NCI-H2107 treated with DMSO at 0.1 percent for 48 hours (cell line): ENCODE data around the gene PHLDB3.
"Not testable (repeated sequence)": the region's sequence is repeated elsewhere in the genome, so short reads cannot be mapped to it uniquely, and the experiment has no call there.

Source experiments
- DNase-seq: peaks from one replicate; lab custom pipeline; 2025; ENCODE audit not compliant: unreplicated experiment; lab: John Stamatoyannopoulos, UW

PHLDB3 gene

DNA sequence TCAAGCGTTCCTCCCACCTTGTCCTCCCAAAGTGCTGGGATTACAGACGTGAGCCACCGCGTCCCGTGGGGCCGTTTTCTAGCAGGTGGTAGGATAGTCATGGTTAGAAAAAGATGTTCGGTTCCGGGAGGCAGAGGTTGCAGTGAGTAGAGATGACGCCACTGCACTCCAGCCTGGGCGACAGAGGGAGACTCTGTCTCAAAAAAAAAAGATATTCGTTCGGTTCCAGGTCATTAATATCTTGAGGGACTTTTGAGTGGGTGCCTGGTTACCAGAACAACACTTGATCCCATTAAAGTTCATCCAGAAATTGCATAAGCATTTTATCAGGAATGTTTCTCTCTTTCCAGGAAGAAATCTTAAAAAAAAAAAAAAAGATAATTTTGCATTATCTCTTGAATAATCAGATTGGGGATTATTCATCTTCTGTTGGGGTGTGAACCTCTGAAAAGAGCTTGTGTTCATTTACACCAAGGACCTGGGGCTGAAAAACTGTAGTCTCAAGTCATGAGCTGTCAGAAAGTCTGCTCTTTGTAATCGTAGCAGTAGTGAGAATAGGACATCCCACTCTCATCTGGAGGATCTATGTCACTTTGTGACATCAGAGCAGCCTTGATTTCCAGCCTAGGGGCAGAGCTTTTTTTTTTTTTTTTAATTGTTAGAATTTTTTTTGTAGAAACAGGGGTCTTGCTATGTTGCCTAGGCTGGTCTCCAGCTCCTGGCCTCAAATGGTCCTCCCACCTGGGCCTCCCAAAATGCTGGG, 23.5 kb upstream of the PHLDB3 start:
- peak; percentile 42 for DNase-seq

DNA sequence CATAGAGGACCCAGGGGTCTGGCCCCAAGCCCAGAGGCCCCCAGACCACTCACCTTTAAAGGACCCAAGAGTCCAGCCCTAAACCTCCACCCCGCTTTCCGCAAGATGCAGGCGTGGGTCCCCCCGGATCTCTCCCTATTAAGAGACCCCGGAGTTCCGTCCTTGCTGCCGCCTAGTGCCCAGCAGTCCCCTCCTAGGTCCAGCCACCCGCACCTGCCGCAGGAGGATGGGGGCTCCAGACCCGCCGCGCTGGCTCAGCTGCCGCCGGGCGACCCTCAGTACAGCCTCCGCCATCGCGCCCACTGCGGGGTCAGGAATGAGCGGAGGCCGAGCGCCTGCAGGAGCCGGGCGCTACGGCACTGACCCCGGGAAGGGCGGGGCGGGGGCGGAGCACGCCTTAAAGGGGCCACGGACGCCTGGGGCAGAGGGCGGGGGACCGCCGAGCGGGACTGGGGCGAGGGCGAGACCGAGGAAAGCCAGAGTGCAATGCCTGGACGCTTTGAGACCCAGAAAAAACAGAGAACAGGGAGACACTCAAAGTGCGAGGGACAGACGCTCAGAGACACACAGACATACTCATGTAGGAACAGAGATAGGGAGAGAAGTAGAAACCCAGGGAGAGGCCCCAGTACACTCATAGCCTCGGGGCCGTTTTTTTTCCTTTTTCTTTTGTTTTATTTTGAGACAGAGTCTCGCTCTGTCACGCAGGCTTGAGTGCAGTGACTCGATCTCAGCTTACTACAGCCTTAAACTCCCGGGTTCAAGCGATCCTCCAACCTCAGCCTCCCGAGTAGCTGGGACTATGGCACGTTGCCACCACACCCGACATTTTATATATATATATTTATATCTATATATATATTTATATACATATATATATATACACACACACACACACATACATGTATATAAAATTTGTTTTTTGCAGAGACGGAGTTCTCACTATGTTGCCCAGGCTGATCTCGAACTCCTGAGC, 22.6 kb upstream of the PHLDB3 start, which contains the start of gene ETHE1:
Gene ETHE1, minus strand, starts transcription at position 318 of the 976 bp plus-strand sequence. Its CDS starts 24 bp downstream, at position 294.
- no peak for DNase-seq

DNA sequence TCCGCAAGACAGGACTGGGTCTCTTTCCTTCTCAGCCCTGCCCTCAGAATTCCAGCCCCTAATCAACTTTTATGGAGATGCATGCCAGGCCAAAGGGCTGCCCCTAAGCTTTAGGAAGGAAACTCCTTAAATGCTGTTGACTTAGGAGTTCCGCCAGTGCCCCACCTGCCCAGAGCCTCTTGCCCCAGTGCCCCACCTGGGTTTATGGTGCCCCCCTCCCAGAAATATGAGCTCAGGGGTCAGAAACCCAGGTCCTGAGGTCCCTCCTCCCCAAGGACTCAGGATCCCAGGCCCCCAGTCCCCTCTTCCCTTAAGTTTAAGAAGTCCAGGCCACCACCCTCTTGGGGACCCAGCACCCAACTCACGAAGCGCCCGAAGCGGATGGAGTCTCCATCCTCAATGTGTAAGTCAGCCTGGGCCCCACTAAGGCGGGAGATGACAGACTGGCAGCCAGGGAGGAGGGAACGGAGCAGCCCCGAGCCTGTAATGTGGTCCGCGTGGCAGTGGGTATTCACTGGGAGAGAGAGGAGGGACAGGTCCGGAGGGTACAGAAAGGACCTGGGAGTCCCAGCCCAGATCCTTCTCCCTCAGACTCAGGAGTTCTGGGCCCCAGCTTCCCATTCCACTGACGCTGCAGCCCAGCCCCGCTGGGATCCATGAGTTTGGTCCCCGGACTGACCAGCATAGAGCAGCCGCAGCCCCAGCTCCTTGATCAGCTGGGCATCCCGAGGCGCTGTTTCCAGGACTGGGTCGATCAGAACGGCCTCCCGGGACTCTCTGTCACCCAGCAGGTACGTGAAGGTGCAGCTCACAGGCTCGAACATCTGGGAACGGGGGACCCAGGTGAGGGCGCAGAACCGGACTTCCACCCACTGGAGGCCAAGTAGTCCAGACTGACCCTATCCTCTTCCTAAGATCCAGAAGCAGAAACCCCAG, 21.6 kb upstream of the PHLDB3 start:
- DNase-seq, result no peak

DNA sequence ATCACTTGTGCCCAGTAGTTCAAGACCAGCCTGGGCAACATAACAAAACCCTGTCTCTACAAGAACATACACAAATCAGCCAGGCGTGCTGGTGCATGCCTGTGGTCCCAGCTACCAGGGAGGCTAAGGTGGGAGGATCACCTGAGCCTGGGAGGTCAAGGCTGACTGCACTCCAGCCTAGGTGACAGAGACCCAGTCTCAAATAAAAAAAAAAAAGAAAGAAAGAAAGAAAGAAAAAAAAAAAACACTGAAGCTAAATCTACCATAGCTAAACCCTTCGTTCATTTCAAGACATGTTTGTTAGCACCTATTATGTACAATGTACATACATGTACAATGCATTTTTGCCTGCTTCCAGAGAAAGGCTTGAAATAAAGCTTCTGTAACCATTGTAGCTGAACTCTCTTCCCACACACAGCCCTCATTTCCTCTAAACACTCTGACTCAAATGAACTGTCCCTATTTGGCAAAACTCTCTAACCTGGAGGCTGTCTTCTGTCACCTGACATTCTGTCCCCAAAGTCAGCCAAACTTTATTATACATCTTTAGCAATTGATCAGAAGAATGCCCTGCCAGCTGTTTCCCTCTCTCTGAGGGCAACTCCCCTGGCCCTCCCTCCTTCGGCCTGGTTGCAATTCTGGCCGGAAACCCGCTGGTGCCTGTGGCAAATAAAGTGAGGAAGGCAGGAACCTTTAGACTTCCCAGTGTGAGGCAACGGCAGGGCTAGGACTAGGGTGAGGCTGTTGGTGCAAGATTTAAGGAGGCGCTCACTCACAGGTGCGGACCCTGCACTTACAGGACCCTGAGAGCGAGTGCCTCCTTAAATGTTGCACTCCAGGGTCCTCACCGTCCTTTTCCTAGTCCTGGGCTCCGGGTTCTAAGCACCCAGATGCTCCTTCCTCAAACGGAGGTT, 20.6 kb upstream of the PHLDB3 start:
- DNase-seq, result no peak

DNA sequence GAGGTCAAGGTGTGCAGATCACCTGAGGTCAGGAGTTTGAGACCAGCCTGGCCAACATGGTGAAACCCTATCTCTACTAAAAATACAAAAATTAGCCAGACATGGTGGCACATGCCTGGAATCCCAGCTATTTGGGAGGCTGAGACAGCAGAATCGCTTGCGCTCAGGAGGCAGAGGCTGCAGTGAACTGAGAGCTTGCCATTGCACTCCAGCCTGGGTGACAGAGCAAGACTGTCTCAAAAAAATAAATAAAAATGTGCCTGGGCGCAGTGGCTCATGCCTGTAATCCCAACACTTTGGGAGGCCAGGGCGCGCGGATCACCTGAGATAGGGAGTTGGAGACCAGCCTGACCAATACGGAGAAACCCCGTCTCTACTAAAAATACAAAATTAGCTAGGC, 19.1 kb upstream of the PHLDB3 start:
- not testable (repeated sequence) for DNase-seq

DNA sequence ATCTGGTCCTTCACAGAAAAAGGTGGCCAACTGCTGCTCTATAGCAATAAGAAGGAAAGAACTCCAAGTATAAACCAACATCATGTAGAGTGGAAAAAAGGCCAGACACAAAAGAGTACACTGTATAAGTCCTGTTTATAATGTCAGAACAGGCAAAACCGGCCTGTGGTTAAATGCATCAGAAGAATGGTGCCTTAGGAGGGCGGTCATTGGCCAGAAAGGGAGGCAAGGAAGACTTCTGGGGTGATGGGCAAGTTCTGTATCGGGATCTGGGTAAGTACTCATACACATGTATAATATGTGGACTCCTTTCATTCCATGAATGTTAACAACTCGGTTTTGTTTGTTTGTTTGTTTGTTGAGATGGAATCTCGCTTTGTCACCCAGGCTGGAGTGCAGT, 18.4 kb upstream of the PHLDB3 start:
- no peak for DNase-seq

DNA sequence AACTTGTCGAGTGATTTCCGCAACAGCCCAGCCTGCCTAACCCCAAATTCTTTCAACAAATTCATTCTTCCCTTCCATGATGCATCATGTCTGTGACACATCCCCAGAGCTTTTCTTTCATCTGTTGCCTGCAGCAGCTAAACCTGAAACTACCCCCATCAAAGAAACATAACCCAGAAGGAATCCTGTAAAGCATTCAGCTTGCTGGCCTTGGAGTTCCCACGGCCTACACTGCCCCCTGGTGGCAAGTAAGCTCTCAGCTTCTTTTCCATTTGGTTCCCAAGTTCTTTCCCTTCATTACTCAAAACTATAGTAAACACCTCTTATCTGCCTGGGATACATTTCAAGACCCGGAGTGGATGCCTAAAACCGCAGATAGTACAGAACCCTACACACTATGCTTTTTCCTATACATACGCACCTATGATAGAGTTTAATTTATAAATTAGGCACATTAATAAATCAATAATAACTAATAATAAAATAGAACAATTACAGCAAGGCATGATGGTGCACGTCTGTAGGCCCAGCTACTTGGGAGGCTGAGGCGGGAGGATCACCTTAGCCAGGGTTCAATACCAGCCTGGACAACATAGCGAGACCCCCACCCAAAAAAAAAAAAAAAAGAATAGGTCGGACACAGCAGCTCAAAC, 15.0 kb upstream of the PHLDB3 start:
- DNase-seq, result peak; percentile 29

DNA sequence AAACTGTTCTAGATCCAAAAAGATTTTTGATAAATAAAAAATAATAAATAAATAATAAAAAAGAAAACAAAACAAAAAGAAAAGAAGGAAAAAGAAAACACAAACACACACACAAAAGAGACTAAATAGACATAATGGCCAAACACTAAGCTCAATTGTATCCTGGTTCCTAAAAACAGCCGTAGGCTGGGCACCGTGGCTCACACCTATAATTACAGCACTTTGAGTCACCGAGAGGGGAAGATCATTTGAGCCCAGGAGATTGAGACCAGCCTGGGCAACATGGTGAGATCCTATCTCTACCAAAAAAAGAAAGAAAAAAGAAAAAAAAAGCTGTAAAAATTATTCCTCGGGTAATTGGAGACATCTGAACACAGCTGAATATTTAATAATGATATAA, 13.5 kb upstream of the PHLDB3 start:
- no peak for DNase-seq

DNA sequence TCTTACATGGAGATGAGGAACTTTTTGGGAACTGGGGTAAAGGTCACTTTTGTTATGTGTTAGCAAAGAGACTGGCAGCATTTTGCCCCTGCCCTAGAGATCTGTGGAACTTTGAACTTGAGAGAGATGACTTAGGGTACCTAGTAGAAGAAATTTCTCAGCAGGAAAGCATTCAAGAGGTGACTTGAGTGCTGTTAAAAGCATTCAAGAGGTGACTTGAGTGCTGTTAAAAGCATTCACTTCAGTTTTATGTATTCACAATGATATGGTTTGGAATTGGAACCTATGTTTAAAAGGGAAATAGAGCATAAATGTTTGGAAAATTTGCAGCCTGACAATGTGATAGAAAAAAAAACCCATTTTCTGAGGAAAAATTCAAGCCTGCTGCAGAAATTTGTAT, 7.9 kb upstream of the PHLDB3 start:
- DNase-seq, result not testable (repeated sequence)

DNA sequence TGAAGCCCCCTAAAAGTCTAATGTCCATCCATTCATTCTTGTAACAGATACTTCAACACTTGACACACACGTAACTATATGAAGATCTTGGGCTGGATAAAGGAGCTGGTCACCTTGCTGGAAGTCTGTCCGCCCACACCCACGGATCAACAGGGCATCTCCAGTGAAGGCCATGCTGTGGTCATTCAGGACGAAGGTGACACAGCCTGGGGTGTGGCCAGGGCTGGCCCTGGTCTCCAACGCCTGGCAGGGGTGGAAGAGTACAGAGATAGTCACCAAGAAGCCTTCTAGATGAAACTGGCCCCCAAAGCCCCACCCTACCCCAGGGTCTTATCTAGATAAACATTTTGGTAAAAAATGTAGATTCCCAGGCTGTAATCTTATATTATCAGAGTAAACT, 6.8 kb upstream of the PHLDB3 start:
- no peak for DNase-seq

DNA sequence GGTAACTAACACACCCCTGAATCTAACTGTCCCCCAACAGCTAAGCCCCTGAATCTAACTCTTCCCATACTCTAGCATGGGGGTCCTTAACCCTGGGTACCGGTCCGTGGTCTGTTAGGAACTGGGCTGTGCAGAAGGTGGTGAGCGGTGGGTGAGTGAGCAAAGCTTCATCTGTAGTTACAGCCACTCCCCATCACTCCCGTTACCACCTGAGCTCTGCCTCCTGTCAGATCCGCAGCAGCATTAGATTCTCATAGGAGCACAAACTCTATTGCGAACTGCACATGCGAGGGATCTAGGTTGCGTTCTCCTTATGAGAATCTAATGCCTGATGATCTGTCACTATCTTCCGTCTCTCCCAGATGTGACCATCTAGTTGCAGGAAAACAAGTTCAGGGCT, 6.2 kb upstream of the PHLDB3 start:
- DNase-seq, result no peak

DNA sequence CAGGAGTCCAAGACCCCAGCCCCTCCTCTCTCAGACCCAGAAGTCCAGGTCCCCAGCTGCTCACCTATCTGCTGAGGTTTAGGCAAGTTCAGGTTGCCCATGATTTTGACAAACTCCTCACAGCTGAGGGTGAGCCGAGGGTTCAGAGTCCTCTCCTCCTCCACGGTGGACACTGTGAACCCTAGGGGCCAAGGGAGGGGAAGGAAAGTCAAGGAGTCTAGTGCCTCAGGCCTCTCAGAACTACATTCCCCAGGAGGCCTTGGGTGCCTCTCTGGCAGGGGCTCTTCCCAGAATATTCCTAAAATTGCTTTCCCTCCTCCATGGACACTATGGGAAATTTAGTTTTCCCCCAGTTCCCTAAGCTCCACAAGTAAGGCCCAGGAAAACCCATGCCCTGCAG, 3.3 kb upstream of the PHLDB3 start:
- no peak for DNase-seq

DNA sequence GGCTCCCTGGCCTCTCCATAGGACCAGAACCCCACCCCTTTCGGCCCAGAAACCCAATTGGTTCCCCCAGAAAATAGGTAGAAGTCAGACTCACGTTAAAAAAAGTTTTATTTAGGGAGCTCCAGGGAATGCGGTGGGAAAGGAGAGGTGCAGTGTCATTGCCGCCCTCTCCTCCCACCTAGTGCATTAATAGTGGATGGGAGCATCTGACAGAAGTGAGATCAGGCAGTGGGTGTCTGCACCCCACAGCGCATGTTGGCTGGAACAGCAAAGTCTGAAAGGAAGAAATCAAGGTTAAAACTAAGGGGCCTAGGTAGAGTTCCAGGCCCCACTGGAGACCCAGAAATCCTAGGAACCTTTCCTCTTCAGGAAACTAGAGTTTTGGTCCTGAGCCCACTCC, 2.1 kb upstream of the PHLDB3 start:
- DNase-seq, result no peak

DNA sequence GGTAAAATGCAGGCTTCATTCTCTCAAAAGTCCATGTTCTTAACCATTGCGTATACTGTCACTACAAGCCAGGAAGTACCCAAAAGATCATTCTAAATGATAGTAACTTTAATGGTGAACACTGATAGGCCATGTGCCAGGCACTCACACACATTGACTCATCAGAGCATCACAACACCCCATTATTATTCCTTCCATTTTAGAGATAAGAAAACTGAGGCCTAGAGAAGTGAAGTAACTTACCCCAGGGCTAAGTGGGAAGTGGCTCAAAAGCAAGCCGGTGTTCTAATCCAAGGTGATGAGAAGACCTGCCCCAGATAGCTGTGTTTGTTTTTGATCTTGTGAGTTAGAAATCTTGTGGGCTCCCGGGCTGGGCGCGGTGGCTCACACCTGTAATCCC, 1.4 kb upstream of the PHLDB3 start:
- no peak for DNase-seq

DNA sequence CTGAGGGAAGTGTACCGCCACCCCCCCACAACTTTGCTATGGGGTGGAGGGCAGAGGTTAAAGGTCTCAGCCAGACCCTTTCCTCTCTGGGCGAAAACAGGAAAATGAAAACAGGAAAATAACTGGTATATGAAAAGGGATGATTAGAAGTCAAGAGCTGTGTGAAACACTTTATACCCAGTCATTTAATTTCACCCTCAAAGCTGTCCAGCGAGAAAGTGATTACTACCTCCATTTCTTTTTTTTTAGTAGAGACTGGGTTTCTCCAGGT, 575 bp upstream of the PHLDB3 start:
- no peak for DNase-seq

DNA sequence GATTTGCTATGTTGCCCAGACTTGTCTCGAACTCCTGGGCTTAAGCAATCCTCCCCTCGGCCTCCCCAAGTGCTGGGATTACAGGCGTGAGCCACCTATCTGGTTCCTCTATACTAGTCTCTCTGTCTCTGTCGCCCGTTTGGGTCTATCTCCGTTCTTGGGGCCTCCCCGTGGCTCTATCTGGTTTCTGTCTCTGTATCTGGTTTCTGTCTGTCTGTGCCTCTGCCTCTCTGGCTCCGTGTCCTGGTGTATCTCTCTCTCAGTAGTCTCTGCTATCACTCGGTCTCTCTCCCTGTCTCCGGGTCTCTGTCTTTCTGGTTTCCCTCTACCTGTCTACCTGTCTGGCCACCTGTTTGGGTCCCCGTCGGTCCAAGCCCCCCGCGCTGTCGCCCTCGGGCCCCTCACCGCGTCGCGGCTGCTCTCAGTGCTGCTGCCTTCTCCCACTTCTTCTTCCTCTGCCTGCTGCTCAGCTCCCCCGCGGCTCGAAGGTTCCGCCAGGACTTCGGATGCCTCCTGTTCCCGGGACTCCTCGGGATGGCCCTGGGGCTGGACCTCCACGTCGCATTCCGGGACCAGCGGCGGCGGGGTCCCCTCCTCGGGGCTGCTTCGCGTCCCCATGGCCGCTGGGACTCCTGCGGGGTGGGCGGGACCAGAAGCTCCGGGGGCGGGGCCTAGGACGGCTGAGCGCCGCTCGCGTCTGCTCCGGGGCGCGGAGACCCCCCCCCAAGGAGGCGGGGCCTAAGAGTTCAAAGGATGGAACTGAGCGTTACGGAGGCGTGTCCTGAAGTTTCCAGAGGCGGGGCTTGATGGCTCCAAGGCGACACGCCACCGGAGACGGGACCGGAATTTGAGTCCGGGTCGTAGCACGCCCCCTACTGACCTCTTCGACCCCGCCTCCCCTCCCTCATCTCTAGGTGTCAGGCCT, 783 bp downstream of the PHLDB3 start:
- no peak for DNase-seq

DNA sequence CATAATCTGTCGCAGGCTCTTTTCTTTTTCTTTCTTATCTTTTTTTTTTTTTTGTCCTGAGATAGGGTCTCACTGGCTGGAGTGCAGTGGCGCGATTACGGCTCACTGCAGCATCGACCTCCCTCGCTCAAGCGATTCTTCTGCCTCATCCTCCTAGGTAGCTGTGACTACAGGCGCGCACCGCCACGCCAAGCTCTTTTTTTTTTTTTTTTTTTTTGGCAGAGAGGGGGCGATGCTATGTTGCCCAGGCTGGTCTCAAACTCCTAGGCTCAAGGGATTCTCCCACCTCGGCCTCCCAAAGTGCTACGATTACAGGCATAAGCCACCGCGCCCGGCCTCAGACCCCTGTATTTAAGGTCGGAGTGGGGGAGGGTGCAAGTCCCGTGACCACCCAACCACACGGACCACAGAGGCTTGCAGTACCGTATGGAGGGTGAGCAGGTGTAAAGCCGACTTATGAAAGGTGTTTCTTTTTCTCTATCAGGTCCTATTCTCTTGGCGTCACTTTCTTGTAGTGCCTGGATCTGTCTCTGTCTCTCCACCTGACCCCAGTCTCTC, 2.0 kb downstream of the PHLDB3 start:
- DNase-seq, result no peak

DNA sequence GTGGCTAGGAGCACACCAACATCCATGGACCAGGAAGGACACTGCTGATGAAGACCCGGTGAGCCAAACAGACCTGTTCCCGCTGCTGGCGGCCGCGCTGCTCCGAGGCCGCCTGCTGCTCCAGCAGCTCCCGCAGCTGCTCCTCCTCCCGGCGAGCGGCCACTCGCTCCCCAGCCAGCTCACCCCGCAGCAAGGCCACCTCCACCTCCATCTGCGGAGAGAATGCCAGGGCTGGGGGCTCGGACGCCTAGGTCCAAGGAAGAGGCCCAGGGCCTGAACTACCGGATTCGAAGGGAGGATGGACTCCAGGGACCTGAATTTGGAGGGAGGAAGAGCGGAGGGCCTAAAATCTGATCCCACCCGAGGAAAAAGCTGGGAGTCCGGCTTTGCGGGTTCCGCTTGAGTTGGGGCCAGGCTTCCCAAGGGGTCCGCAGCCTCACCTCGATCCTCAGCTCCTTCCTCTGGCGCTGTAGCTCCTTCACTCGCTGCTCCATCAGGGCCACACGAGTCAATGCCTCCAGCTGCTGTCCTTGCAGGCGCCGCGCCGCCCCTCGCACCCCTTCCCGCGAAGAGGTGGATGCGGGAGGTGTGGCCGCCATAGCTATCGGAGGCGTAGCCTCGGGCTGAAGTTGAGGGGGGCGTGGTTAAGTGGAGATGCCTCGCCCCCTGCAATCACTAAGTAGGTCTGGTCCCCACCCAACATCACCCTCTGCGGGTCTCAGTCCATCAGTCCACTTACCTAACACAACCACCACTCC, 2.7 kb downstream of the PHLDB3 start:
- no peak for DNase-seq
